HG03520 (cell line): ENCODE results near the gene CASTOR1.

Source experiments
- ATAC-seq: cut with Tn5 transposase; IDR thresholded peaks from one replicate; pipeline ENCODE4 v1.9.1; 2021; ENCODE audit warnings: mild to moderate bottlenecking, moderate library complexity; ENCODE audit not compliant: unreplicated experiment

The CASTOR1 gene

GRCh38 chr22:30266445-30267381 lies 22.6 kb downstream of the CASTOR1 start, which contains the start of gene OSM:
Gene OSM (minus strand): TSS chr22:30266851. CDS start chr22:30266799, 52 bp downstream.
- no peak for ATAC-seq

GRCh38 chr22:30265823-30266444 lies 23.4 kb downstream of the CASTOR1 start:
- peak; percentile 59 for ATAC-seq

DNA sequence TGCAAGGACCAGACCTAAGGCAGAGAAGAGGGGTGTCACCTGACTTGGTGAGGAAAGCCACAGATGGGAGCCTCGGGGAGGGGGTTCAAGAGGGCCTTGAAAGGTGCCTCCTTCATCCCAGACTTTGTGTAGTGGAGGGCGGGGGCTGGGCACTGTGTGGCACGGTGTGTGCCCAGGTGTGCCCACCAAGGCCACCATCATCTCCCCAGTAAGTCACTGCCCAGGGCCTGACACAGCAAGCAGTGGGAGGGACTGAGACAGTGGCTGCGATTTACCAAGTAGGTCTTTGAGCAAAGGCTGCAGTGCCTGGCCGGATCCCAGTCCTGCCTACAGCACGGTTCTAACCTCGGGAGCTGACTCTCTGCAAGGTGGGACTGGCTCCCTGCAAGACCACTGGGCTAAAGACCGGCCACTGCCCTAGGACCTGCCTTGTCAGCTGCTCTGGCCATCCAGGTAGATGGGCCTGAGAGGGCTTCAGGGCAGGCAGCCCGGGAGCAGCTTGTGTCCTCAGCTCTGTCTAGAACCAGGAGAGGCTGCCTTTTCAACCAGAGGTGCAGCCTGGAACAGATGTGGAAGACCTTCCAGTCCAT lies 24.1 kb downstream of the CASTOR1 start:
- no peak for ATAC-seq

GRCh38 chr22:30263883-30264282 lies 25.4 kb downstream of the CASTOR1 start:
- ATAC-seq: no peak

- ATAC-seq: no peak
These were observed 26.2 kb downstream of the CASTOR1 start for GRCh38 chr22:30262917-30263741.

GRCh38 chr22:30262112-30262511 lies 27.2 kb downstream of the CASTOR1 start:
- no peak for ATAC-seq

DNA sequence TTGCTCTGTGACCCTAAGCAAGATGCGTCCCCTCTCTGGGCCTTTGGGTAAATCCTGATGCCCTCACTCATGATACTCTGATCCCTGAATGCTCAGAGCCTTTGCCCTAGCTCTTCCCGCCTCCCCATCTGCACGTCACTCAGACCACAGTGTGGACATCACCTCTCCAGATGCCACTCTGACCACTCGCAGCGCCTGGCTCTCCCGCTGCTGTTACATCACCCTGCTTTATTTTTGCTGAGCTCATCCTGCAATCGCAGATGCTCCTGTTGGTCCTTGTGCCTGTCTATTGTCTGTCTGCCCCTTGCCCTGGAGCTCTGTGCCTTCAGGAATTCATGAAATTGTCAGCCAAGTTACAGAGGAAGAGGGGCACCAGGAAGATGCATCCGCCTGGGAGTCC lies 28.2 kb downstream of the CASTOR1 start:
- ATAC-seq: no peak

DNA sequence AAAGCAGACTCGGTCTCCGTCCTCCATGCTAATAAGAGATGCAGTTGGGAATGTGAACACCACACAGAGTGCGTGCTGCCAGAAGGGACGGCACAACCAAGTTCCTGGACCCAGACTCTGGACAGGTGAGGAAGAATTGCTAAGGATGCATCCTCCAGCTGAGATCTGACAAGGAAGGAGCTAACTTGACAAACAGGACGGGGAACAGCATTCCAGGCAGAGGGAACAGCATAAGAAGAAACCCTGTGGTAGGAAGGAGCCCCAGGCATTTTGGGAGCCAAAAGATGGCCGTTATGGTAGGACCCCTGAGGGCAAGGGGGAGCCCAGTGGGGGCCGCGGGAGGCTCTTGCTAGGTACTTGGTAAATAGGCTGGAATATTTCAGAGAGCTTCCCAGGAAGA lies 28.6 kb downstream of the CASTOR1 start:
- ATAC-seq: no peak

- ATAC-seq: no peak
These were observed 29.0 kb downstream of the CASTOR1 start for GRCh38 chr22:30260276-30260675.

GRCh38 chr22:30254314-30254713 lies 35.0 kb downstream of the CASTOR1 start:
- ATAC-seq: no peak

- ATAC-seq: no peak
These were observed 36.0 kb downstream of the CASTOR1 start for GRCh38 chr22:30253205-30253852.

GRCh38 chr22:30252411-30253204 lies 36.7 kb downstream of the CASTOR1 start:
- no peak for ATAC-seq

- no peak for ATAC-seq
These were observed 37.6 kb downstream of the CASTOR1 start for GRCh38 chr22:30251711-30252110.

DNA sequence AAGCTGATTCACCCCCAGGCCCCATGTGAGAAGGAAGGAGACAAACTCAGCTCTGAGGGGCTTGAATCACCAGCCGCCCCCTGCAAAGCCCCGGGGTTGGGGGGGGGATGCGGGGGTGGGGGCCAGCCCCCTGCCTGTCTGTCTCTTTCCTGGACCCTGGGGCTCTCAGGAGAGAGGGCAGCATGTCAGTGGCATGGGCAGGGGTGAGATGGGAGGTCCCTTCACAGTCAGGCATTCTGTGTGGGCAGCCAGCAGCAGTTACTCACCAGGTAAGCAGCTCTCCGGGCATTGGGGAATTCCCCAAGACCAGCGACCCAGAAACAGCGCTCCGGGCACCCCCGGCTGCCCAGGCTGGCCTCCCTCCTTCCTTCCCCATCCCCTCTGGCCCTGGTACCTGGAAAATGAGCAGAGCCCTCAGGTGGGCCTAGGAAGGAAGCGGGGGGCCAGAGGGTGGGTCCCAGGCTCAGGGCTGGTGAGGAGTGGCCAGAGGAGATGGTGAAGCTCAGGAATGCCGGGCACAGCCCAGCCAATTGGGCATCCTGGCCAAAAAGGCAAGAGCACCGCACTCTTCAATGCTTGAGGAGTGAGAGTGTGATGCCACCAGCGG lies 38.5 kb downstream of the CASTOR1 start:
- no peak for ATAC-seq

DNA sequence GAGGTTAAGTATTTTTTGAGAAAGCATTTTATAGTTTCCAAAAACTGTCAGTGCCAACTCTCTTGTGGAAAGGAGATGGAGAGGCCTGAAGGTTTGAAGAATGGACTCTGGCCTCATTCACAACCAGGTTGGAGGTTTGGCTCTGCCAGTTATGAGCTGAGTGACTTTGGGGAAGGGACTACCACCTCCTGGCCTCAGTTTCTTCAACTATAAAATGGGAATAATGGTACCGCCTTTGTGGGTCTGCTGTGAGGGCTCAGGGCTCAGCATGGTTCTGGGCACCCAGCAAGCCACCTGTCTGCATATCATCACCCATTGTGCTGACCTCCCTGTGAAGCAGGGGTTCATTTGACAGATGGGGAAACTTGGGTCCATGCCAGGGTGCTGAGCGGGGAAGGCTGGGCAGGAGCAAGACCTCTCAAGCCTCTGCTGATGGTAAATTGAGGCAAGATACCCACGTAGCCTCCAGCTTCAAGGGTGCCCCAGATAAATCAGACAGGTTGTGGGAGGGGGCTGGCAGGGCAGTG lies 39.2 kb downstream of the CASTOR1 start:
- ATAC-seq: no peak

GRCh38 chr22:30249049-30250038 lies 40.0 kb downstream of the CASTOR1 start:
- ATAC-seq: no peak

- ATAC-seq: no peak
These were observed 40.8 kb downstream of the CASTOR1 start for GRCh38 chr22:30248484-30248883.

GRCh38 chr22:30247974-30248373 lies 41.3 kb downstream of the CASTOR1 start:
- ATAC-seq: no peak
